ENCODE results near the gene HAUS5.
"Not testable (repeated sequence)": the region's sequence is repeated elsewhere in the genome, so short reads cannot be mapped to it uniquely, and the experiment has no call there.

The HAUS5 gene

DNA sequence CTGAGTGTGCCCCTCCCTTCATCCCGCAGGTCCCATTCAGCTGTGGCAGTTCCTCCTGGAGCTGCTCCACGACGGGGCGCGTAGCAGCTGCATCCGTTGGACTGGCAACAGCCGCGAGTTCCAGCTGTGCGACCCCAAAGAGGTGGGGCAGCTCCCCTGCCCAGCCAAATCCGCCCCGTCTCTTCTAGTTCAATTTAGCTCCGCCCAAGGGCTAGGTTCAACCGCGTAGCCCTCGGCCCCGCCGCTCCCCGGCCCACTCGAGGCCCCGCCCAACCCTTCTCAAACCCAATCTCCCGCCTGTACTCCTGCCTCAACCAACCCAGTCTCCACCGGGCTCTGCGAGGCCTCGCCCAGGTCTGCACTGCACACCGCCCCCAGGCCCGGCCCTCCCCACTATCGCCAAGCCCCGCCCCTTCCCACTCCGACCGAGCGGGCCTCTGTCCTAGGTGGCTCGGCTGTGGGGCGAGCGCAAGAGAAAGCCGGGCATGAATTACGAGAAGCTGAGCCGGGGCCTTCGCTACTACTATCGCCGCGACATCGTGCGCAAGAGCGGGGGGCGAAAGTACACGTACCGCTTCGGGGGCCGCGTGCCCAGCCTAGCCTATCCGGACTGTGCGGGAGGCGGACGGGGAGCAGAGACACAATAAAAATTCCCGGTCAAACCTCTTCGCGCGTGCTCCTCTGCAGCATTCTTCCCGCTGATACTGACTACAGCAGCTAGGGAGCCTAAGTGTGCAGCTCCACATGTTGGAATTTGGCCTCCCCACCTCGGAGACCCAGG, 31.9 kb downstream of the HAUS5 start:
- DNase-seq: peak; percentile 99

DNA sequence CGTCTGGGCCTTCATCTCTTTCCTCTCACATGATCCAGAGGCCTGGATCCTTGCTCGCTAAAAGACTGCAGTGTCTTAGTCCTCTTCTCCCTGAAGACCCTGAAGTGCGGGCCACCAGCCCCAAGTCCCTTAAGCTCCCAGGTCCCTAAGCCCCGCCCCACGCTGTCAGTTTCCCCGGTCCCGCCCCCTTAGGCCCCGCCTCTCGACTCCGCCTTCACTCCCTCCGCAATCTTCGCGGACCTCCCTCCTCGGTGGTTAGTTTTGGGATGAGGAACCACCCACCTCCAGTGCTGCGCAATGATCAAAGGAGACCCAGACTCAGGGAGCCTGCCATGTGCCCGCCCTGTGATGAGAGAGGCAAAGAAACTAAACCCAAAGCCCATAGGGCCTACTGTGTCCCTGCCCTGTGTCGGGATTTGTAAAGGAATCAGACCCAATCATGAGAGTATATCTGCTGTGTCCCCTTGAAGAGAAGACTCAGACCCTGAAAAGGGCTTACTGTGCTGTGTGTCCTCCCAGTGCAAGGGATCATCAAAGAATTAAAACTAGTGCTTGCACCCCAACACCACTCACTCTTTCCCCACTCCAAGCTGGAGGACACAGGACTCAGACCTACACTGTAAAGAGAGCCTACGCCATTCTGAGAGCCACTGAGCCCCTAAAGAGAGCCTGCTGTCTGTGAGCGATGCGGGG, 32.6 kb downstream of the HAUS5 start:
- DNase-seq: peak; percentile 96

DNA sequence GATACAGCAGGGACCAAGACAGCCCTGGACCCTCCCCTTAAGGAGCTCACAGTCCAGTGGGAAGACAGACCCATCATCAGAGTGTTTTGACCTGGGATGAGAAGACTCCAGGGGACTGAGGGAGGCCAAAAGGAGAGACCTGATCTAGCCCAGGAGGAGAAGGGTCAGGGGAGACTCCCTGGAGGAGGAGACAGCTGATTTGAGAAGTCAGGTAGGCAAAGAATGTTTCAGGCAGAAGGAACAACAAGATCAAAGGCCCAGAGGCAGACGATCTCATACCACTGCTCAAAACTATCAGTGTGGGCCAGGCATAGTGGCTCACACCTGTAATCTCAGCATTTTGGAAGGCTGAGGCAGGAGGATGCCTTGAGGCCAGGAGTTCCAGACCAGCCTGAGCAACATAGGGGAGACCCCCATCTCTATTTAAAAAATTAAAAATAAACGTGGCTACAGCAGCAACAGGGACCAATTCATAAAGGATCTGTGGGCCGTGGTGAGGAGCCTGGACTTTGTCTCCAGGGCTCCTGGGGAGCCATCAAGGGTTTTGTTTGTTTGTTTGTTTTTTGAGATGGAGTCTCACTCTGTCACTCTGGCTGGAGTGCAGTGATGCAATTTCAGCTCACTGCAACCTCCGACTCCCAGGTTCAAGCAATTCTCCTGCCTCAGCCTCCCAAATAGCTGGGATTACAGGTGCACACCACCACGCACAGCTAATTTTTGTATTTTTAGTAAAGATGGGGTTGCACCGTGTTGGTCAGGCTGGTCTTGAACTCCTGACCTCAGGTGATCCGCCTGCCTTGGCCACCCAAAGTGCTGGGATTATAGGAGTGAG, 33.4 kb downstream of the HAUS5 start:
- no peak for DNase-seq

DNA sequence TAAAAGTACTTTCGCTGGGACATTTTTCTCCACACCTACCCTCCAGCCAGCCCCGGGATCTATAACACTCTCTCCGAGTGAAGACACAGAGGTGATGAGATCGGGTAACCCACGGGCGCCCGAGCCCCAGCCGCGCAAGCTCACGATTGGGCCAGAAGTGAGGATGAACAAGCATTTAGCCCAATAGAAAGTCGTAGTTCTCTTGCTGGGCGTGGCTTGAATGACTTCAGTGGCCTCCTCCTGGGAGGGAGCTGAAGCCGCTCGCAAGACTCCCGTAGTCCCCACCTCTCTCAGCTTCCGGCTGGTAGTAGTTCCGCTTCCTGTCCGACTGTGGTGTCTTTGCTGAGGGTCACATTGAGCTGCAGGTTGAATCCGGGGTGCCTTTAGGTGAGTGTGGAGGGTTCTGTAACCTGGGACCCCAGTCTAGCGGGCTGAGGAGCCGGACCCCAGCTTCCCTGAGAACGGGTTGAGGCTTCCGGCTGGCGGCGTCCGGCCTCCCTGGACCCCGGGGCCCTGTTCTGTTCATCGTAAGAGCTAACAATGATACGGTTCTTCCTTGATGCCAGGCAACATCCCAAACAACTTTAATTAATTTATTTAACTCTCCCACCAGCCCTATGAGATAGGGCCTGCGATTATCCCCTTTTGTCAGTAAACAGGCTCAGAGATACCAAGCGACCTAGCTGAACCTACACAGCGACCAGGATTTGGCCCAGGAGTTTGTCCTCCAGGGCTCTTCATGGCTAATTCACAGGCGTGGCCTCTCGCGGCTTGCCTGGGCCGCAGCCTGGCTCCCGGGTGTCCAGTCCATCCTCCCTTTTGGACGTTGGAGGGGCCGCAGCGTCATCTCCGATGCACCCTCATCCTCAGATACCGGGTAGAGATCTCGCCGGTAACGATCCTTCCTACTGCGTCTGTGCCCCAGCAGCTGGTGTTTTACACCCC, 35.8 kb downstream of the HAUS5 start, which contains the start of gene COX6B1:
Gene COX6B1 (plus strand): TSS at position 307 of the 945 bp plus-strand sequence. CDS start 2,921 bp downstream, outside the sequence.
- peak; percentile 99 for DNase-seq

DNA sequence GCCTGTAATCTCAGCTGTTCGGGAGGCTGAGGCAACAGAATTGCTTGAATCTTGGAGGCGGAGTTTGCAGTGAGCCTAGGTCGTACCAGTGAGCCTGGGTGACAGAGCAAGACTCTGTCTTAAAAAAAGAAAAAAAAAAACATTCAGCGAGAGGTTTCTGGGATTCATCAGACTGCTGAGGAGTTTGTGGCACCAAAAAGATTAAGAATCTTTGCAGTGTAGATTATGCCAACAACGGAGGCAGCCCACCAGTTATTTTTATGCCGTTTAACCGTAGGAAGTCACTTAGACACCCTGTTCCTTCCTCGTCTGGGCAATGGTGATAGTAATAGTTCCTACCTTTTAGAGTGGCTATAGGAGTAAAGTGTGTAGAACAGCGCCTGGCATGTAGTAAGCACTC, 38.0 kb downstream of the HAUS5 start:
- no peak for DNase-seq

DNA sequence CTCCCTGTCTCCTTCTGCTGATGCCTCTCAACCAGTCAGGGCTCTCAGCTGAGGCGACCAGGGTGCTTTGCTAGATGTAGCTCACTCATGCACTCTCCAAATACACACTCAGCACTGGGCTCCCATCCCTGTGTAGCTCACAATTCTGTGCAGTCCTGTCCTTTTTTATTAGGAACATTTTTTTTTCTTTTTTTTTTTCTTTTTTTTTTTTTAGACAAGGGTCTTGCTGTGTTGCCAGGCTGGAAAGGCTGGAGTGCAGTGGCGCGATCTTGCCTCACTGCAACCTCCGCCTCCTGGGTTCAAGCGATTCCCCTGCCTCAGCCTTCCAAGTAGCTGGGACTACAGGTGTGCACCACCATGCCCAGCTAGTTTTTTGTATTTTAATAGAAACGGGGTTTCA, 42.3 kb downstream of the HAUS5 start:
- DNase-seq: not testable (repeated sequence)

DNA sequence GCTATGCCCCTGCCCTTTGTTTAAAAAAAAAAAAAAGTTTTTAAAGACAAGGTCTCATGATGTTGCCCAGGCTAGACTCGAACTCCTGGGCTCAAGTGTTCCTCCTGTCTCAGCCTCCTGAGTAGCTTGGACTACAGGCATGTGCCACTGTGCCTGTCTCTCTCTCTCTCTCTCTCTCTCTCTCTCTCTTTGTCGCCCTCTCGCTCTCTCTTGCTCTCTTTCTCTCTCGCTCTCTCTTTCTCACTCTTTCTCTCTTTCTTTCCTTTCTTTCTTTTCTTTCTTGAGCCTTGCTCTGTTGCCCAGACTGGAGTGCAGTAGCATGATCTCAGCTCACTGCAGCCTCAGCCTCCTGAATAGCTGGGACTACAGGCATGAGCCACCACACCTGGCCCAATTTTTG, 43.1 kb downstream of the HAUS5 start:
- DNase-seq: no peak

DNA sequence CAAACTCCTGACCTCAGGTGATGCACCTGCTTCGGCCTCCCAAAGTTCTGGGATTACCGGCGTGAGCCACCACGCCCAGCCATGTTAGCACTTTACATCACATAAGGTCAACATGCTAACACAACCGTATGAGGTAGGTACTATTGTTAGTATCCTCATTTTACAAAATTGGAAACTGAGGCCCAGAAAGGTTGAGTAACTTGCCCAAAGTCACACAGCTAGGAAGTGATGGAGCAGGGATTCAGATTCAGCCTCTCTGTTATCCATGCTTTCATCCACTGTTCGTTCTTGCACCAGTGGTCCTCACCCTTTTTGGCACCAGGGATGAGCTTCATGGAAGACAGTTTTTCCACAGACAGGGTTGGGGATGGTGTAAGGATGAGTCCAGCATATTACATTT, 44.2 kb downstream of the HAUS5 start:
- DNase-seq: no peak

DNA sequence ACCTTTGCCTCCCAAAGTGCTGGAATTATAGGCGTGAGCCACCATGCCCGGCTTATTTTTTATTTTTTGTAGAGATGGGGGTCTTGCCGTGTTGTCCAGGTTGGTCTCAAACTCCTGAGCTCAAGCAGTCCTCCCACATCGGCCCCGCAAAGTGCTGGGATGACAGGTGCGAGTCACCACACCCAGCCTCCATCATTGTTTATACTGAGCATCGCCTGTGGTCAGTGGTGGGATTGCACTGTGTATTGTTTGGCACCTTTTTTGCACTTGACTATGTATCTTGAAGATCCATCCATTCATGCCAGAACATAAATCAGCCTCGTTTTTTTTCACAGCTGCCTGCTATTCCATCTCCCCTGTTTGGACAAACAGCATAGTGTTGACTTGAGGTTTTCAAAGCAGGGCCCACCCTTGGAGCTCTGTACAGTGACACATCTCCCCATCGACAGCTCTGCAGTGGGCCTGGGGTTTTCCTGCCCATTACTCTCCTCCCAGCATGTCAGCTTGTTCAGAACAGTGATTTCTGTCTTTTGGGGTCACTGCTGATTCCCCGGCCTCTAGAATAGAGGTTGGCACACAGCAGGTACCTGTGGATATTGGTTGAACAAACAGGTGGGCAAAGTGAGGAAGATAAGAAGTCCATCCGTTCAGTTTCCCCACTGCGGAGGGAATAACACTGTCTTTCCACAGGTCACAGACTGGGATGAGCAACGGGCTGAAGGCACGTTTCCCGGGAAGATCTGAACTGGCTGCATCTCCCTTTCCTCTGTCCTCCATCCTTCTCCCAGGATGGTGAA, 45.6 kb downstream of the HAUS5 start:
- no peak for DNase-seq

DNA sequence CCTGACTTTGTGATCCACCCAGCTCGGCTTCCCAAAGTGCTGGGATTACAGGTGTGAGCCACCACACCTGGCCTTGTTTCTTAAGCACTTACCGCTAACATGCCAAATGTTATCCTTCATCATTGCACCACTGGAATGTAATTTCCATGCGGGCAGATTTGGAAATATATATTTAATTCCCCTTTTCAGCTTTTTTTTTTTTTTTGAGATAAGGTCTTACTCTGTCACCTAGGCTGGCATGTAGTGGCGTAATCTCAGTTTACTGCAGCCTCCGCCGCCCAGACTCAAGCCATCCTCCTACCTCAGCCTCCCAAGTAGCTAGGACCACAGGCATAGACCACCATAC, 49.4 kb downstream of the HAUS5 start:
- DNase-seq: no peak

DNA sequence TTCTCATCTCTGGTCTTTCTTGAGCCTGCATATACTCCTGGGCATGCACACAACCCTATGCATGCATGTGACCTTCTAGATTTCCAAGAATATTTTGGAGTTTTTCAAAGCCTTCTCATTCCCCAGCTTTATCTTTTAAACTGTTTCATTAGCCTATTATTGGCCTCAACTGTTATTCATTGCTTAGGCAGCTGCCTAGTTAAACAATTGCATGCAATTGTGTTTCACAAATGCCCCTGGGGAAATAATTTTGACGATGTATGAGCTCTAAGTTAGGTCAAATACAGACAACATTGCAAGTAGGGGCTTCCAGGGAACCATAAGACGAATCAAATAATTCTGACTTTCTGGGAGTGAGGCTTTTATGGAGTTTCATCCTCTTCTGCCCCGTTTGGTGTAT, 51.4 kb downstream of the HAUS5 start:
- no peak for DNase-seq

DNA sequence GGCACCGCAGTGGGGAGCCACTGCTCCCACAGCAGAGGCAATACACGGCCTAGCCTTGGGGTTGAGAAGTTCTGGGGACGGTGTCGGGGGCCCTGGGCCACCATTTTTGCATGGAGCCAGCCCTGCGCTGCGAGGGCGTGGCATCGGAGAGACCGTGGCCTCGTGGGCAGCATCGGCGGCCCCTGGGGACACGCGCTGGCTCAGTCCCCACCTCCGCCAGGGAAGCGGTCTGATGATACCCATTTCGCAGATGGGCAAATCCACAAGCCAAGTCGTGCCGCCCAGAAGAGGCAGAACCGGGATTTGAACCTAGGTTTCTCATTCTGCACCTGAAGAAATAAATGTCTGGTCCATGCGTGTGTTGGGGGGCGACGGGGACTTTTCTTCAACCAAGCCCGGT, 52.6 kb downstream of the HAUS5 start:
- no peak for DNase-seq

DNA sequence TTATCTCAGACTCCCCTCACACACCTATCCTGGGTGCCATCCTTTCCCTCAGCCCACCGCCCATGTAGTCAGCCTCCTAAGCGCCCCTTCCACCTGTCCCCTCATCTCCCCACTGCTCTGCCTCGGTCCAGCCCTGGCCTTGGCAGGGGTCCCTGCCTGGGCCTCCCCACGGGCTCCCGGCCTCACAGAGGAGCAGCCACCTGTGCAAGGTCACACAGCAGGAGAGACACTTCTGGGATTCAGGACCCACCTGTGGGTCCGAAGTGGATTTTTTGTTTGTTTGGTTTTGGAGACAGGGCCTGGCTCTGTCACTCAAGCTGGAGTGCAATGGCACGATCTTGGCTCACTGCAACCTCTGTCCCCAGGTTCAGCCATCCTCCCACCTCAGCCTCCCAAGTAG, 53.1 kb downstream of the HAUS5 start:
- DNase-seq: no peak

DNA sequence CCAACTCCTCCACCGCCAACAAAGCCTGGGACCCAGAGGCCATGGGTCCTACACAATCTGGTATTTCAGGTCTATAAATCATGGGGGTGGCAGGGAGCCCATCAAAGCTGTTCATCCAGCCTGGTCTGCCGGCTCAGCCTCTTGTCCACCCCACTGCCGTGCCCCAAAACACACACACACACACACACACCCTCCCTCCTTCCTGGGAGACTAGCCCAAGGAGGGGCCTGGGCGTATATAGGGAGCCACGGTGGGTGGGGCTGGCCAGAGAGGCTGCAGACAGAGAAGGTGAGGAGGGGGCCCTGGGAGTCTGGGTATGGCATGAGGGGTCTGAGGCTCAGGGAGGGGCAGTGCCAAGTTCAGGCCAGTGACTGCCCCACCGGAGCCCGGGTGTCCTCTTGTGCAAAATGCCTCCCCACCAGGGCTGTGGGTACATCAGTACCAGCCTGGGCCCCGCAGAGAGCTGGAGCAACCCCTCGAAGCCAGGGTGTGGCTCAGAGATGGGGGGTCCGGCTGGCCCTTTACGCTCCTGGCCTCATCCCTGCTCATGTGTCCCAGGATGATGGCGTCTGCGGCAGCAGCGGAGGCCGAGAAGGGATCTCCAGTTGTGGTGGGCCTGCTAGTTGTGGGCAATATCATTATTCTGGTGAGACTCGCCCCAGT, 53.8 kb downstream of the HAUS5 start, which contains the start of gene UPK1A:
Gene UPK1A (plus strand): TSS at position 267 of the 663 bp plus-strand sequence. CDS start 296 bp downstream, at position 563.
- DNase-seq: no peak

DNA sequence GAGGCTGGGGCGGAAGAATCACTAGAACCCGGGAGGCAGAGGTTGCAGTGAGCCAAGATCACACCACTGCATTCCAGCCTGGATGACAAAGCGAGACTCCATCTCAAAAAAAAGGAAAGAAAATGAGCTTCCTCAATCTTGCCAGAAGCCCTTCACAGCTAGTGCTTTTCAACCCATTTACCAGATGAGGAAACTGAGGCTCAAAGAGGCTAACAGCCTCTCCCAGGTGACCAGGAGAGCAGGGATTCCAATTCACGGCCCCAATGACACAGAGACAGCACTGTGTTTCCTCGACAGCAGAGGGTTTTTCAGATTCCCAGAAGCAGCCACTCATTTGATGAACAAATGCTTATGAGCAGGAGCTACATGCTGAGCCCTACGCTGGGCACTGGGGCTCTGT, 57.0 kb downstream of the HAUS5 start:
- no peak for DNase-seq

DNA sequence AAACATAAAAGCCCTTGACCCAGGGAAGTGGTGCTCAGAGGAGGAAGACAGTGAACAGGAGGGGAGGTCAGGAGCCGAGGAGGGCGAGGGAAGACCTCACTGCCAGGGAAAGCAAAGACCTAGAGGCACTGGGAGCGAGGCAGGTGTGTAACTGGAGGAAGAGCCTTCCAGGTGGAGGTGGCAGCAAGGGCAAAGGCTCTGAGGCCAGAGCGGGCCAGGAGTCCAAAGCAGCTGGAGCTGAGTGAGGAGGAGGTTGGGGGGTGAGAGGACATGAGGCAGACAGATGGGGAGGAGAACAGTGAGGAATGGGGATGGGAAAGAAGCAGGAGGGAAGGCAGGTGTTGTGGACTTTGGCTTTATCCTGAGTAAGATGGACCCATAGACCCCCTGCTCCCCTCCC, 57.4 kb downstream of the HAUS5 start:
- DNase-seq: no peak

DNA sequence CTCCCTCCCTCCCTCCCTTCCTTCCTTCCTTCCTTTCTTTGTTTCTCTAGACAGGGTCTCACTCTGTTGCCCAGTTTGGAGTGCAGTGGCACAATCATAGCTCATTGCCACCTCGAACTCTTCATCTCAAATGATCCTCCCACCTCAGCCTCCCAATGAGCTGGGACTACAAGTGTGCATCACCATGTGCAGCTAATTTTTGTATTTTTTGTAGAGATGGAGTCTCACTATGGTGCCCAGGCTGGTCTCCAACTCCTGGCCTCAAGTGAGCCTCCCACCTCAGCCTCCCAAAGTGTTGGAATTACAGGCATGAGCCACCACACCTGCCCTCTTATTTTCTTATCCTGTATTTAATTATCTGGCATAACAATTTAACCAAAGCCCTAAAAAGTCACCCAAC, 58.2 kb downstream of the HAUS5 start:
- no peak for DNase-seq

DNA sequence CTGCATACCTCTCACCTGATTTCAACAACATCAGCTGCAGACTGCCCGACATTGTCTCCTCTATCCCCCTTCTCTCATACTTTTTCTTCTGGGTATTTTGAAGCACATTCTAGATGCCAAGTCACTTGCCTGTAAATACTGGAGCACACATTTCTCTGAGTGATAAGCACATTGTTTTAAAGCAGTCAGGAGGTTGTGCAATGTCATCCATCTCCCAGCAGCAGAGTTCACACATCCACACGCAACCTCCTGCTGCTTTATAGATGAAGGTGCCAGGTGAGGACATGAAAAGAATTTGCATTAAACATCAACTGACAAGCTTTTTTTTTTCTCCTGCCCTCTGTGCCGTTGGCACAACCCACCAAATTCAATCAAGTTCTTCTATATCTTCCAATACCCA, 59.3 kb downstream of the HAUS5 start:
- peak; percentile 91 for DNase-seq

DNA sequence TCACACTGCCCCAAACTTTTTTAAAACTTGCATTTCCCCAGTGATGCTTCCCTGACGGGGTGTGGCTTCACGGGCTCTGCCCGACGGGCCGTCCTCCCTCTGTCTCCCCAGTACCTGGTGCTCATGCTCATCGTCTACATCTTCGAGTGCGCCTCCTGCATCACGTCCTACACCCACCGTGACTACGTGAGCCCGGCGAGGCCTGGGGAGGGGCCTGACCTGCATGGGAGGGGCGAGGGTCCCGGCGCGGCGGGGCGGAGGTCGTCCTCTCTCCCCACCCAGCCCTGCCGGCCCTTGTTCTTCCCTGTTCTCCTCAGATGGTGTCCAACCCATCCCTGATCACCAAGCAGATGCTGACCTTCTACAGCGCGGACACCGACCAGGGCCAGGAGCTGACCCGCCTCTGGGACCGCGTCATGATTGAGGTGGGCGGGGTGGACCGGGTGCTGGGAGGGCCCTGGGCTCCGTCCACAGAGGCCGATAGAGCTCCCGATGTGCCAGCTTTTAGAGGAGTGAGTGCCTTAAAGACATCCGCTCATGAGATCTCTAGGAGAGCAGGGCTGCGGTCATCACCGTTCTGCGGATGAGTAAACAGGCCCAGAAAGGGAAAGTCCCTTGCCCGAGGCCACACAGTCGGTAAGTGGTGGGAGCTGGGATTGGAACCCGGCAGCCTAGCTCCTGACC, 60.7 kb downstream of the HAUS5 start:
- peak; percentile 41 for DNase-seq
